Measurements from ENCODE around the gene NAALADL2. TPM values are rescaled to one million over a fixed set of nuclear protein-coding genes. Genes with fewer than 3 reads are reported as not detected.

NAALADL2 gene
- total RNA-seq, 1 donor from 2014 or later = 1.3 TPM

DNA sequence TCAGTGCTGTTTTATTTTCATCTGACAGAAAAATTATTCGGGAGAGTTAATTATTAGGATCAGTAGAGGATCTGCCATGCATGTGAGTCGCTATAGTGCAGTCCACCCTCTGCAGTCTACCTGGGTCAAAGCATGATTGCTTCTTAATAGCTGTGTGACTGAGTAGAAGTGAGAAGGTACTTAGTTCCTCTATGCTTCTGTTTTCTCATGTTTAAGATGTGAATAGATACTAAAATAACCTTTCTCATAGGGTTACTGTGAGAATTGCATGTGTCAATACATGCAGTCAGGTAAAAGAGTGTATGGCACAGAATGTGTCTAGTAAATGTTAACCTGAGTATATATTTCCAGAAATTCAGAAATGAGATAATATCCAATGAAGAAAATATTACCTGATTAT lies 435.7 kb downstream of the NAALADL2 start:
- DNase-seq (ENCODE audit: extremely low read depth, low read depth, low spot score) = no peak

GRCh38 chr3:175295248-175296130 lies 436.4 kb downstream of the NAALADL2 start:
- no peak for DNase-seq (ENCODE audit: extremely low read depth, low read depth, low spot score)

DNA sequence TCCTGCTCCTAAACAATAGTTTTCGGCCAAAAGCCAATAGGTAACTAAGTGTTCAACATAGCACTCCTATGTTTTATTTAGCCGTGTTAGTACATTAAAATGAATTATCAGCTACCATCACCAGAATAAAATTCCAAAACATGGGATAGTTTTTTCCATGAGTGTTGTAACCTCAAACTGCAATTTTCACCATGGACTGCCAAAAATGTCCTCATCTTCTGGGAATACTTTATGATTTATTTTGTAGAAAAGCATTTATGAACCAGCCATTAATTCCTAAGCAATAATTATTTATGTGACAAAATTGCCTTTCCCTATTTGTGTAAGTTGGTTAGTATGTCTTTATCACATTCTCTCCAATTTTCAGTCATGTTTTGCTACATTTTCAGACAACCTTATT lies 438.1 kb downstream of the NAALADL2 start:
- no peak for DNase-seq (ENCODE audit: extremely low read depth, low read depth, low spot score)

- no peak for DNase-seq (ENCODE audit: extremely low read depth, low read depth, low spot score)
Observed at GRCh38 chr3:175301741-175302140, 442.6 kb downstream of the NAALADL2 start.

DNA sequence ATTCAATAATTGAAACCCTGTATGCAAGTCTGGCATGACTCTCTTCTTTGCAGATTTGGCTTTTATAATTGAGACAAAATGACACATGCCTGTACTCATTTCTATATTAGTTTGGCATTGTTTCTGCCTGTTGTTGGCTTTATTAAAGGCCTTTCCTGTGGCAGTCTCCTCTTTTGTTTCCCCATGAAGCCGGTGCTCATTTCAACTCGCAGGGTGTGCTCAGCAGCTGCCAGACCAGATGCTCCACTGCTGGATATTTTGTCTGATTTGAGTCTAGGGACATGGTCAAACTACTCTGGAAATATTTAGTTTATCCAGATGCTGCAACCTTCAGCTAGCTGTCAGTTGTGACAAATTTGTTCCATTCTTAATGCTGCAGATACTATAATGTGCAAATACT lies 445.3 kb downstream of the NAALADL2 start:
- no peak for DNase-seq (ENCODE audit: extremely low read depth, low read depth, low spot score)

DNA sequence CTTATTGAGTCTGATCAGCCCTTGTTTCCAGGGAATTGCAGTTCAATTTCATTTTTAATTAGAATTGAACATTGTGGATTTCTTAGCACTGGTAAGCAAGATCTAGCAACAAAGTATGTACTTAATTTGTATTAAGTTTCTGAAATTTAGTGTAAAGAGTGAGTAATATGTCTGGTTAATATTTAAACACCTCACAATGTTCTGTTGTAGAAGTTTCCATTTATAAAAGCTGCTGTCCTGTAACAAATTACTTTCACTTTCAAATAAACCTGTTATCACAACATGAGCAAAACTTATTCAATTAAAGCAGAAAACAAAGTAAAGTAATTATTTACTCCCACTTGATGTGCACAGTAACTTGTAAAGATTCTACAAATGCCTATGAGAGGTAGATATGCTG lies 448.5 kb downstream of the NAALADL2 start:
- DNase-seq (ENCODE audit: extremely low read depth, low read depth, low spot score) = no peak

- DNase-seq (ENCODE audit: extremely low read depth, low read depth, low spot score) = no peak
Observed at GRCh38 chr3:175308097-175308496, 449.0 kb downstream of the NAALADL2 start.

- no peak for DNase-seq (ENCODE audit: extremely low read depth, low read depth, low spot score)
Observed at GRCh38 chr3:175310046-175310445, 450.9 kb downstream of the NAALADL2 start.

DNA sequence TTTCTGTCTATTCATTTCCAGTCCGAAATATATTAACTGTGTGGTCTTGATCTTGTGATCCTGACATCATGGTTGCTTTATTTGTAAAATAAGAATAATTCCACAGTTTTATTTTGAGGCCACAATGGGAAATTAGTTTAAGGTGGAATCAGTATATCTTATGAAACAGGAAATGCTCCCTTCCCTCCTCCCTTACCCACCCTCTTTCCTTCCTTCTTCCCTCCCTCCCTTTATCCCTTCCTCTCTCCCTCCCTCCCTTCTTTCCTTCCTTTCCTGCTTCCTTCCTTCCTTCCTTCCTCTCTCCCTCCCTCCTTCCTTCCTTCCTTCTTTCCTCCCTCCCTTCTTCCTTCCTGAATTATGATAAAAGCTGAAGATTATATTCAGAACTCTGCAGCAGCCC lies 452.3 kb downstream of the NAALADL2 start:
- no peak for DNase-seq (ENCODE audit: extremely low read depth, low read depth, low spot score)

GRCh38 chr3:175311946-175312345 lies 452.8 kb downstream of the NAALADL2 start:
- DNase-seq (ENCODE audit: extremely low read depth, low read depth, low spot score) = no peak

GRCh38 chr3:175312791-175313190 lies 453.7 kb downstream of the NAALADL2 start:
- DNase-seq (ENCODE audit: extremely low read depth, low read depth, low spot score) = no peak

- DNase-seq (ENCODE audit: extremely low read depth, low read depth, low spot score) = no peak
Observed at GRCh38 chr3:175316799-175317198, 457.7 kb downstream of the NAALADL2 start.

- no peak for DNase-seq (ENCODE audit: extremely low read depth, low read depth, low spot score)
Observed at GRCh38 chr3:175325440-175325839, 466.3 kb downstream of the NAALADL2 start.

DNA sequence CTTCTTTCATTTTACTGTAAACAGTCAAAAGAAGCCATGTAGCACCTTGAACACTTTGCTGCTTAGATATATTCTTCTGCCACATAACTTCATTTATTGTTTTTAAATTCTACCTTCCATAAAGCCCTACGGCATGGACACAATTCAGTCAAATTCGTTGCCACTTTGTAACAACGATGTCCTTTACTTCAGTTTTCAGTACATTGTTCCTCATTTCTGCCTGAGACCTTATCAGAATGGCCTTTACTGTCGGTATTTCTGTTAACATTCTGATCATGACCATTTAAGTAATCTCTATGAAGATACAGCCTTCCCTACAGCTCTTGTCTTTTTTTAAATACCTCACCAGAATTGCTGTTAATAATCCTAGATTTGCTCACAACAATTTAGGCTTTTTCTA lies 466.9 kb downstream of the NAALADL2 start:
- no peak for DNase-seq (ENCODE audit: extremely low read depth, low read depth, low spot score)

DNA sequence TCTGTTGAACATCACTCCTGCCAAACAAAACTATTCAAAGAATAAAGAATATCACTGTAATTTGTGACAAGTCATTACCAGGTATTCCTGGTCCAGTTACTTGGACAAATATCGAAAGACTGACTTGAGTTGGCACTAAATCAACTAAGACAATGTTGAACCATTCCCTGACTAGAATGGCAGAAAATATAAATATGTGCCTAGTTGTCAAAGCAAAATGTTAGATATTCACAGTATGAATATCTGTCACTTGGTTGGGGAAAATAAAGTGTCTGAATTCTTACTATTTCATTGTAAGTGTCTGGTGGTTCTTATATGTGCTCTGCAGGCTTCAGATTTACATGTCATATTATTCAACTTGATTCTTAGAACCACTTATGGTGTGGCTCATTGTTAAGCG lies 470.2 kb downstream of the NAALADL2 start:
- DNase-seq (ENCODE audit: extremely low read depth, low read depth, low spot score) = no peak

- DNase-seq (ENCODE audit: extremely low read depth, low read depth, low spot score) = no peak
Observed at GRCh38 chr3:175335229-175335628, 476.1 kb downstream of the NAALADL2 start.

DNA sequence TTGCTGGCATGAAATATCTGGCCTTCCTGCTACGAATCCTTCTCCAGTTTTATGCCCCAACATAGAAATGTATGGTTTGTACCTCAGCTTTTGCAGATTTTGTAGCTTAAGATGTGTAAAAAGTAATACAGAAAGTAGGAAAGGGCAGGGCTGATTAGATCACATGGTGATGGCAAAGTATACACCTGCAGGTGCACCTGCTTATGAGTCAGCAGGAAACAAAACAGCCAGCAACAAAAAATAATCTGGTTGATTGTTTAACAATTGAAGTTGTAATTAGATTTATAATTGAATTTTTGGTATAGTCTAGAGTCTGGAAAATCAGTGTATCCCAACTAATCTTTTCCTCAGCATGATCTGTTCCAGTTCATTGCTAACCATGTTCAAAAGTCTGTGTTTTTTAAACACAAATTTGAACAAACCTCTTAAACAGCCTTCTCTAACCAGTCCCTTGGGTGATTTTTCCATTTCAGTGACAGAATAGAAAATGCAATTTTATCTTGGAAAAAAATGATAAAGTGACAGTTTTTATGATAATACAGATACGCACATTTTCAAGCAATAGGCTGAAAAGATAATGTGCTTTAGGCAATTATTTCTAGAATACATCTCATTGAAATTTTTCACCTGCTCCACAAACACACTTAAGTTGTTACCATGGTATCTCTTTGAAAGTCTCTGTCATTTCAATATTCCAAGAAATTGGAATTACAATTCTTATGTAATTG lies 477.4 kb downstream of the NAALADL2 start:
- no peak for DNase-seq (ENCODE audit: extremely low read depth, low read depth, low spot score)

- DNase-seq (ENCODE audit: extremely low read depth, low read depth, low spot score) = no peak
Observed at GRCh38 chr3:175337631-175338030, 478.5 kb downstream of the NAALADL2 start.

- DNase-seq (ENCODE audit: extremely low read depth, low read depth, low spot score) = no peak
Observed at GRCh38 chr3:175338775-175339535, 479.8 kb downstream of the NAALADL2 start.

GRCh38 chr3:175340338-175341015 lies 481.3 kb downstream of the NAALADL2 start:
- no peak for DNase-seq (ENCODE audit: extremely low read depth, low read depth, low spot score)

- DNase-seq (ENCODE audit: extremely low read depth, low read depth, low spot score) = no peak
Observed at GRCh38 chr3:175342196-175342595, 483.1 kb downstream of the NAALADL2 start.
